Hepatocyte (in vitro differentiated cells): ENCODE results near the gene RGCC. TPM values are rescaled to one million over a fixed set of nuclear protein-coding genes. Genes with fewer than 3 reads are reported as not detected.
"Not testable (repeated sequence)": the region's sequence is repeated elsewhere in the genome, so short reads cannot be mapped to it uniquely, and the experiment has no call there.

Experiments
- DNase-seq: peaks from one replicate; pipeline ENCODE4 v3.0.0-alpha.2; 2016; ENCODE audit warnings: low spot score
- H2AFZ ChIP-seq: fragments of 200-600 bp; sonication (generic); 2 replicates; pipeline ENCODE4 v1.6.0; 2016; ENCODE audit warnings: antibody characterized with exemption, mild to moderate bottlenecking
- H3K27ac ChIP-seq: fragments of 200-600 bp; sonication (generic); 2 replicates; pipeline ENCODE4 v1.5.1; 2016; ENCODE audit warnings: mild to moderate bottlenecking
- H3K27me3 ChIP-seq: fragments of 200-600 bp; sonication (generic); 2 replicates; pipeline ENCODE4 v1.6.1; 2016
- H3K36me3 ChIP-seq: fragments of 200-600 bp; sonication (generic); replicated peaks from 2 replicates; pipeline ENCODE4 v1.5.1; 2016; ENCODE audit warnings: low read depth; ENCODE audit not compliant: insufficient read depth
- H3K4me1 ChIP-seq: fragments of 200-600 bp; sonication (generic); 2 replicates; pipeline ENCODE4 v1.5.1; 2016; ENCODE audit warnings: mild to moderate bottlenecking, moderate library complexity; ENCODE audit not compliant: insufficient read depth
- H3K4me2 ChIP-seq: fragments of 200-600 bp; sonication (generic); 2 replicates; pipeline ENCODE4 v1.6.0; 2016
- H3K4me3 ChIP-seq: fragments of 200-600 bp; sonication (generic); 2 replicates; pipeline ENCODE4 v1.5.1; 2016; ENCODE audit warnings: mild to moderate bottlenecking
- H3K79me2 ChIP-seq: fragments of 200-600 bp; sonication (generic); 2 replicates; pipeline ENCODE4 v1.6.0; 2017; ENCODE audit warnings: mild to moderate bottlenecking
- H3K9me2 ChIP-seq: fragments of 200-600 bp; sonication (generic); replicated peaks from 2 replicates; pipeline ENCODE4 v1.6.0; 2017; ENCODE audit warnings: mild to moderate bottlenecking; ENCODE audit not compliant: insufficient read depth
- H3K9me3 ChIP-seq: fragments of 200-600 bp; sonication (generic); 2 replicates; pipeline ENCODE4 v1.5.1; 2016; ENCODE audit warnings: low read depth, mild to moderate bottlenecking
- H4K20me1 ChIP-seq: fragments of 200-600 bp; sonication (generic); 2 replicates; pipeline ENCODE4 v1.6.0; 2016; ENCODE audit warnings: mild to moderate bottlenecking; ENCODE audit not compliant: insufficient read depth, poor library complexity, severe bottlenecking
- EZH2 ChIP-seq: fragments of 200-600 bp; sonication (generic); IDR thresholded peaks from 2 replicates; pipeline ENCODE4 v1.6.1; 2016; ENCODE audit warnings: antibody characterized with exemption, mild to moderate bottlenecking, borderline replicate concordance
- EZH2phosphoT487 ChIP-seq: fragments of 200-600 bp; sonication (generic); IDR thresholded peaks from one replicate; pipeline ENCODE4 v1.6.1; 2018; ENCODE audit warnings: antibody characterized with exemption, mild to moderate bottlenecking, low read depth, moderate library complexity; ENCODE audit not compliant: unreplicated experiment, severe bottlenecking
- WGBS: methylation state at CpG from one replicate; pipeline ENCODE4 v1.1.6; 2016; ENCODE audit warnings: low lambda C conversion rate; ENCODE audit errors: missing lambda C conversion rate; 5-methylcytosine and 5-hydroxymethylcytosine counted together
- polyA plus RNA-seq: library from polyadenylated mRNA; unstranded; fragments of >200 nt; fragmentation: Nextera tagmentation; extraction: Ambion mirVana; gene quantifications from 2 replicates; pipeline ENCODE4 v1.2.1, GENCODE V29; 2016
- total RNA-seq: library from RNA; depleted of rRNA; stranded (reverse); fragments of >200 nt; gene quantifications from 2 replicates; pipeline ENCODE4 v1.2.3, GENCODE V29; 2014
- TF ChIP-seq, protein P1 (sequence below): fragments of 200-600 bp; sonication (generic); IDR thresholded peaks from 2 replicates; pipeline ENCODE4 v1.5.1; 2016; ENCODE audit warnings: antibody characterized with exemption, mild to moderate bottlenecking; ENCODE audit not compliant: poor library complexity

Gene RGCC
- total and polyA plus RNA-seq, 2 experiments from 2014 or later: 8.1 to 19.9 TPM

DNA sequence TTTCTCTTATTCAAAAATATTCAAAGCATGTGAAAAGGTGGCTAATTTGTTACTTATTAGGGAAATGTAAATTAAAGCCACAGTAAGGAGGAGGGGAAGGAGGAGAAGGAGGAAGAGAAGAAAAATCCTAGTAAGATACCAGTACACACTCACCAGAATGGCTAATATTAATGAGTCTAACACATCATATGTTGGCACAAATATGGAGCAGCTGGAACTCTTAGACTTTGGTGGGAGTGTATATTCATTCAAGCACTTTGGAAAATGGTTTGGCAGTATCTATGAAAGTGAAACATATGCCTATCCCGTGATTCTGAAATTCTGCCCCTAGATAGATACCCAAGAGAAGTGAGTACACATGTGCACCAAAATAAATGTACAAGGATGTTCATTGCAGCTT is 38.1 kb upstream of the RGCC start:
- H2AFZ ChIP-seq: no peak overlapping the region
- H3K4me2 ChIP-seq: no peak overlapping the region
- H3K4me1 ChIP-seq: no peaks in the 10 kb centered on the region
- H3K4me3 ChIP-seq: no peak overlapping the region
- TF ChIP-seq EZH2 (no peak), EZH2phosphoT487 (no peak)
- TF ChIP-seq, protein P1, sequence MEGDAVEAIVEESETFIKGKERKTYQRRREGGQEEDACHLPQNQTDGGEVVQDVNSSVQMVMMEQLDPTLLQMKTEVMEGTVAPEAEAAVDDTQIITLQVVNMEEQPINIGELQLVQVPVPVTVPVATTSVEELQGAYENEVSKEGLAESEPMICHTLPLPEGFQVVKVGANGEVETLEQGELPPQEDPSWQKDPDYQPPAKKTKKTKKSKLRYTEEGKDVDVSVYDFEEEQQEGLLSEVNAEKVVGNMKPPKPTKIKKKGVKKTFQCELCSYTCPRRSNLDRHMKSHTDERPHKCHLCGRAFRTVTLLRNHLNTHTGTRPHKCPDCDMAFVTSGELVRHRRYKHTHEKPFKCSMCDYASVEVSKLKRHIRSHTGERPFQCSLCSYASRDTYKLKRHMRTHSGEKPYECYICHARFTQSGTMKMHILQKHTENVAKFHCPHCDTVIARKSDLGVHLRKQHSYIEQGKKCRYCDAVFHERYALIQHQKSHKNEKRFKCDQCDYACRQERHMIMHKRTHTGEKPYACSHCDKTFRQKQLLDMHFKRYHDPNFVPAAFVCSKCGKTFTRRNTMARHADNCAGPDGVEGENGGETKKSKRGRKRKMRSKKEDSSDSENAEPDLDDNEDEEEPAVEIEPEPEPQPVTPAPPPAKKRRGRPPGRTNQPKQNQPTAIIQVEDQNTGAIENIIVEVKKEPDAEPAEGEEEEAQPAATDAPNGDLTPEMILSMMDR: no peak
- no peak overlapping the region for H3K27ac ChIP-seq
- no peaks in the 10 kb centered on the region for H3K9me3 ChIP-seq
- no peaks in the 10 kb centered on the region for H3K9me2 ChIP-seq
- WGBS: 79% methylated on average over 1 of the region's 1 CpG
- DNase-seq: no peak
- no peaks in the 10 kb centered on the region for H3K79me2 ChIP-seq
- no peaks in the 10 kb centered on the region for H4K20me1 ChIP-seq
- H3K36me3 ChIP-seq: no peaks in the 10 kb centered on the region
- no peaks in the 10 kb centered on the region for H3K27me3 ChIP-seq

DNA sequence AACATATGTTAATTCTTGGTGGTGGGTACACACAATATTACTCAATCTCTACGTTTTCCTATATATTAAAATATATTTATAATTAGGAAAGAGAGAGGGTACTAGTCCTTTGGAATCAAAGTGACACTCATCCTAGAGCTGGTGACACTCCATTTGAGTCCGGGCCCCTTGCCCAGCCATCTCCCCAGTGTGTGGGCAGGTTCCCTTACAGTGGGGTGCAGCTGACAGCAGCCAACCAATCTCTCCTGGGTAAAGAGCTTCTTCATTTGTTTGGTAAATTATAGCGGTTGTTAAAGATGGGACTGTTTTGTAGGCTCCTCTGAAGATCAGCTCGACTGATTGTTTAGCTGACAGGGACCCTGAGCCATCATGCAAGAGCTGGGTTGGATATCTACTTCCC is 37.2 kb upstream of the RGCC start:
- Histone ChIP-seq H3K9me3 (no peaks in the 10 kb centered on the region), H4K20me1 (no peaks in the 10 kb centered on the region), H3K27me3 (no peaks in the 10 kb centered on the region), H3K4me3 (no peak overlapping the region), H2AFZ (no peak overlapping the region), H3K27ac (no peak overlapping the region), H3K9me2 (no peaks in the 10 kb centered on the region), H3K79me2 (no peaks in the 10 kb centered on the region), H3K4me1 (no peaks in the 10 kb centered on the region), H3K4me2 (no peak overlapping the region), H3K36me3 (no peaks in the 10 kb centered on the region)
- 83% methylated on average over 4 of the region's 4 CpGs for WGBS
- DNase-seq: no peak
- no peak for TF ChIP-seq EZH2phosphoT487
- TF ChIP-seq, protein P1: no peak
- TF ChIP-seq EZH2: no peak

DNA sequence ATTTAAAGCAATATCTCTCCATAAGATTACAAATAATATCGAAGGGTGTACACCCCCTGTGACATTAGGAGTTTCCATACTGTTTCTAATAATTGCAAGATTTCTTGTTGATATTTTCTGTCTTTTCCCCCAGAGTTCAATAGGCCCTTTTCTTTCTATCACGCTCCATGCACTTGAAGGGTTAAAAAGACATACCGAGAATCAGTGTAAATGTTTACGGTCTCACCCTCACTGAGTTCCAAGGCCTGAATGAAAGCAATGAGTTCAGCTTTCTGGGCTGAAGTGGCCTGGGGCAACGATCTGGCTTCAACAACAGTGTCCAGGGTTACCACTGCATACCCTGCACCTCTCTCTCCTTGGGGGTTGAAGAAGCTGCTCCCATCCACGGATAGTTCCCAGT is 36.0 kb upstream of the RGCC start:
- not testable (repeated sequence) for H3K79me2 ChIP-seq, H2AFZ ChIP-seq, H3K9me3 ChIP-seq, H4K20me1 ChIP-seq, H3K4me2 ChIP-seq, H3K9me2 ChIP-seq, H3K4me1 ChIP-seq, H3K27ac ChIP-seq, H3K36me3 ChIP-seq, DNase-seq, H3K27me3 ChIP-seq, H3K4me3 ChIP-seq
- 61% methylated on average over 6 of the region's 6 CpGs for WGBS

DNA sequence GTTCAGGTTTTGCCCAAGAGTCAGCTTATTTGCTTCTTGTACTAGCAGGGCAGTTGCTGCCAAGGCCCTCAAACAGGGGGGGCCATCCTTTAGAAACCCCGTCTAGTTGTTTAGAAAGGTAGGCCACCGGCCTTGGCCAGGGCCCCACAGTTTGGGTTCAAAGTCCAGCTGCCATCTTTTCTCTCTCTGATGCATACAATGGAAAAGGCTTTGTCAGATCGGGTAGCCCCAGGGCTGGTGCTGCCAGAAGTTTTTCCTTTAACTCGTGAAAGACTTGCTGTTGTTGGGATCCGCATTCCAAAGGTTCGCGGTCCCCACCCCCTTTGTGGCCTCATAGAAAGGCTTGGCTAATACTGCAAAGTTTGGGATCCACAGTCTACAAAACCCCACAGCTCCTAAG is 35.4 kb upstream of the RGCC start:
- WGBS: 47% methylated on average over 7 of the region's 7 CpGs
- not testable (repeated sequence) for H3K9me3 ChIP-seq, H3K27me3 ChIP-seq, H3K27ac ChIP-seq, H3K4me3 ChIP-seq, H2AFZ ChIP-seq, H3K4me1 ChIP-seq, H3K9me2 ChIP-seq, H4K20me1 ChIP-seq, DNase-seq, H3K36me3 ChIP-seq, H3K4me2 ChIP-seq, H3K79me2 ChIP-seq

DNA sequence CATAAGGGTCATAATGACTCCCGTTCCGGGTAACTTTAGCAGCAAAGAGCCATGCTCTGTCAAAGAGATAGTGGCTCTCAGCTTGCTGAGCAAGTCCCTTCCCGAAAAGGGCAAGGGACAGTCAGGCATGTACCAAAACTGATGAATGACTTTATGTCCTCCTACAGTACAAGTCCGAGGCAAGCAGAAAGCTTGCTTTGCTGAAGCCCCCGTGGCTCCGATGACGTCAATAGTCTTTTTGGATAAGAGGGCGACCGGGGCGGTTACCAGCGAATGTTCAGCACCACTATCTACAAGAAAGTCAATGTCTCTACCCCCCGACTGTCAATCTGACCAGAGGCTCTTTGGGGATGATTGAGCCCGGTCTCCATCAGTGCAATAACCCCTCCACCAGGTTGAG is 34.1 kb upstream of the RGCC start:
- not testable (repeated sequence) for H3K9me2 ChIP-seq, H2AFZ ChIP-seq, H3K4me3 ChIP-seq, H3K4me2 ChIP-seq, H3K27ac ChIP-seq, H3K9me3 ChIP-seq, DNase-seq, H3K79me2 ChIP-seq, H3K27me3 ChIP-seq, H3K4me1 ChIP-seq, H4K20me1 ChIP-seq, H3K36me3 ChIP-seq
- WGBS: 86% methylated on average over 13 of the region's 13 CpGs

DNA sequence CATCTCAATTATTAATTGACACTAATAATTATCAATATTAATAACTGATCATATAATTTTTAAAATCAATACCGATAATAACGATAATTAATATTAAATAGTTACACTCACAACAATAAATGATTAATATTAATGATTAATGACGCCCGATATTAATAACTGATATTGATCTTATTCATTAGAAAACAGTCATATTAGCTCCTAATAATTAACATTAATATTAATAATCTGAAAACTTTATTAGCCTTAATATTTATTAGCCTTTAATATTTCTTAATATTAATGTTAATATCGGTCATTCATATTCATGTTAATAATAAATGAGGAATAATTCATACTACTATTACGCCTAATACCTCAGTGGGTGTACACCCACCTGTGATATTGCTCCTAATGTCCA is 32.7 kb upstream of the RGCC start:
- 93% methylated on average over 6 of the region's 6 CpGs for WGBS
- not testable (repeated sequence) for H3K36me3 ChIP-seq, H3K9me3 ChIP-seq, H3K4me1 ChIP-seq, H3K79me2 ChIP-seq, DNase-seq, H3K27me3 ChIP-seq, H4K20me1 ChIP-seq, H3K4me3 ChIP-seq, H2AFZ ChIP-seq, H3K27ac ChIP-seq, H3K4me2 ChIP-seq, H3K9me2 ChIP-seq
